GM23338 (cell line): ENCODE measurements around the gene ZNF217. TPM values are rescaled to one million over a fixed set of nuclear protein-coding genes. Genes with fewer than 3 reads are reported as not detected.
"Not testable (repeated sequence)": the region's sequence is repeated elsewhere in the genome, so short reads cannot be mapped to it uniquely, and the experiment has no call there.

ENCODE experiments used
- ATAC-seq: fragments of 200-7000 bp; cut with Tn5 transposase; 3 replicates; pipeline ENCODE4 v1.9.1; 2020
- DNase-seq: peaks from one replicate; pipeline ENCODE4 v3.0.0-alpha.2; 2015; ENCODE audit warnings: low spot score
- H2AFZ ChIP-seq: fragments of 200-600 bp; sonication (generic); 2 replicates; pipeline ENCODE4 v1.8.0; 2016; ENCODE audit warnings: antibody characterized with exemption, mild to moderate bottlenecking, moderate library complexity
- H3F3A ChIP-seq: fragments of 200-600 bp; sonication (generic); replicated peaks from 2 replicates; pipeline ENCODE4 v1.8.0; 2017; ENCODE audit warnings: antibody characterized with exemption, mixed run types, low read depth
- H3K27ac ChIP-seq: fragments of 200-600 bp; sonication (generic); 2 replicates; pipeline ENCODE4 v1.6.1; 2016; ENCODE audit warnings: low read depth
- H3K27me3 ChIP-seq: fragments of 200-600 bp; sonication (generic); 2 replicates; pipeline ENCODE4 v1.8.0; 2016; ENCODE audit warnings: mild to moderate bottlenecking, mixed run types, moderate library complexity; ENCODE audit not compliant: insufficient read depth
- H3K36me3 ChIP-seq: fragments of 200-600 bp; sonication (generic); 2 replicates; pipeline ENCODE4 v1.8.0; 2016; ENCODE audit warnings: mild to moderate bottlenecking; ENCODE audit not compliant: insufficient read depth
- H3K4me1 ChIP-seq: fragments of 200-600 bp; sonication (generic); 2 replicates; pipeline ENCODE4 v1.8.0; 2016; ENCODE audit warnings: mild to moderate bottlenecking, moderate library complexity; ENCODE audit not compliant: insufficient read depth
- H3K4me2 ChIP-seq: fragments of 200-600 bp; sonication (generic); 2 replicates; pipeline ENCODE4 v1.7.1; 2017; ENCODE audit warnings: mixed run types
- H3K4me3 ChIP-seq: fragments of 200-600 bp; sonication (generic); 2 replicates; pipeline ENCODE4 v1.6.1; 2016; ENCODE audit warnings: mixed run types
- H3K79me2 ChIP-seq: fragments of 200-600 bp; sonication (generic); replicated peaks from 2 replicates; pipeline ENCODE4 v1.8.0; 2017; ENCODE audit warnings: mild to moderate bottlenecking; ENCODE audit not compliant: insufficient read depth
- H3K9me2 ChIP-seq: fragments of 200-600 bp; sonication (generic); 2 replicates; pipeline ENCODE4 v1.8.0; 2017; ENCODE audit not compliant: insufficient read depth
- H4K20me1 ChIP-seq: fragments of 200-600 bp; sonication (generic); replicated peaks from 2 replicates; pipeline ENCODE4 v1.8.0; 2017; ENCODE audit warnings: mild to moderate bottlenecking; ENCODE audit not compliant: insufficient read depth
- H3K27ac Mint-ChIP-seq: 2 replicates; pipeline ENCODE4 v1.8.0; 2020; ENCODE audit warnings: inconsistent platforms, mild to moderate bottlenecking, moderate library complexity, mixed read lengths
- H3K27me3 Mint-ChIP-seq: 3 replicates; pipeline ENCODE4 v1.8.0; 2022; ENCODE audit warnings: low read depth, mild to moderate bottlenecking, moderate library complexity, mixed read lengths, inconsistent platforms; ENCODE audit not compliant: insufficient read depth, poor library complexity
- H3K36me3 Mint-ChIP-seq: 3 replicates; pipeline ENCODE4 v1.8.0; 2021; ENCODE audit warnings: low read depth, mild to moderate bottlenecking, inconsistent platforms, moderate library complexity, mixed read lengths
- H3K4me1 Mint-ChIP-seq: 3 replicates; pipeline ENCODE4 v1.8.0; 2020; ENCODE audit warnings: mild to moderate bottlenecking, inconsistent platforms, mixed read lengths
- H3K4me3 Mint-ChIP-seq: 3 replicates; pipeline ENCODE4 v1.8.0; 2021; ENCODE audit warnings: moderate library complexity, mild to moderate bottlenecking, inconsistent platforms, mixed read lengths
- H3K9me3 Mint-ChIP-seq: 3 replicates; pipeline ENCODE4 v1.8.0; 2020; ENCODE audit warnings: moderate library complexity, mild to moderate bottlenecking, inconsistent platforms, mixed read lengths
- EZH2phosphoT487 ChIP-seq: fragments of 200-600 bp; sonication (generic); IDR thresholded peaks from one replicate; pipeline ENCODE4 v1.8.1; 2018; ENCODE audit warnings: antibody characterized with exemption; ENCODE audit not compliant: unreplicated experiment
- JUNB ChIP-seq: IDR thresholded peaks from one replicate; pipeline ENCODE4 v1.6.1; 2016; ENCODE audit warnings: antibody characterized with exemption; ENCODE audit not compliant: unreplicated experiment
- STAT1 ChIP-seq: IDR thresholded peaks from one replicate; pipeline ENCODE4 v1.6.1; 2016; ENCODE audit warnings: antibody characterized with exemption; ENCODE audit not compliant: unreplicated experiment
- ZNF331 ChIP-seq: fragments of 250-450 bp; sonication (Bioruptor Pico); IDR thresholded peaks from 2 replicates; pipeline ENCODE4 v1.5.0; 2020; ENCODE audit warnings: low read depth, mild to moderate bottlenecking, moderate library complexity
- polyA plus RNA-seq: library from polyadenylated mRNA; unstranded; fragments of >200 nt; fragmentation: Nextera tagmentation; extraction: Ambion mirVana; gene quantifications from 2 replicates; pipeline ENCODE4 v1.2.1, GENCODE V29; 2016
- total RNA-seq: library from RNA; depleted of rRNA; stranded (reverse); fragments of >200 nt; shearing (Covaris generic); gene quantifications from 2 replicates; pipeline ENCODE4 v1.2.3, GENCODE V29; 2014
- TF ChIP-seq, protein P1 (sequence below): IDR thresholded peaks from one replicate; pipeline ENCODE4 v1.6.1; 2018; ENCODE audit warnings: antibody characterized with exemption; ENCODE audit not compliant: unreplicated experiment
- TF ChIP-seq, protein P2 (sequence below): fragments of 250-450 bp; sonication (Bioruptor Pico); IDR thresholded peaks from 2 replicates; pipeline ENCODE4 v1.5.0; 2020; ENCODE audit warnings: mild to moderate bottlenecking, moderate library complexity

ZNF217 gene
- total and polyA plus RNA-seq, 2 experiments from 2014 or later = 32.8 to 78.0 TPM

DNA sequence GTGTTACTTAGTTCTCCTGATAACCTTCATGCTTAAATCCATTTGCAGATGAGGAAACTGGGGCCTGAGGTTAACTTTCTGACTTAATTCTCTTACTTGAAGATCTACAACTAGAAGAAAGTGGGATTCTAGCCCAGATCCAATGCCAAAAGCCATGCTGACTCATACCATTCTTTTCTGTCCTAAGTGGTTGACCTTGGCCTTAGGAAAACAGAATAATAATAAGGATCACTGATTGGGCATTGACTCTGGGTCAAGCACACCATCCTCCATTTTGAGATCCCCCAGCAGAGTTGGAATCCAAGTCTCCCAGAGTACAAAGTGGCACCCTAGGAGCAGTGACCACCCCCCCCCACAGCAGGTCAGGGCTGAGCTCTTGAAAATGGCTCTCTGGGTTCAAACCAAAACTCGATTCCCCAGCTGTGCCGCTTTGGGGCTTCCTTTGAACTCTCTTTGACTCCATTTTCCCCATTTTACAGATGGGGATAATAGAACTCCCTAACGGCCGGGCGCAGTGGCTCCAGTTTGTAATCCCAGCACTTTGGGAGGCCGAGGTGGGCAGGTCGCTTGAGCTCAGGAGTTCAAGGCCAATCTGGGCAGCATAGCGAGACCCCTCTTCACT, 12.8 kb upstream of the ZNF217 start (continued):
- TF ChIP-seq, protein P1, sequence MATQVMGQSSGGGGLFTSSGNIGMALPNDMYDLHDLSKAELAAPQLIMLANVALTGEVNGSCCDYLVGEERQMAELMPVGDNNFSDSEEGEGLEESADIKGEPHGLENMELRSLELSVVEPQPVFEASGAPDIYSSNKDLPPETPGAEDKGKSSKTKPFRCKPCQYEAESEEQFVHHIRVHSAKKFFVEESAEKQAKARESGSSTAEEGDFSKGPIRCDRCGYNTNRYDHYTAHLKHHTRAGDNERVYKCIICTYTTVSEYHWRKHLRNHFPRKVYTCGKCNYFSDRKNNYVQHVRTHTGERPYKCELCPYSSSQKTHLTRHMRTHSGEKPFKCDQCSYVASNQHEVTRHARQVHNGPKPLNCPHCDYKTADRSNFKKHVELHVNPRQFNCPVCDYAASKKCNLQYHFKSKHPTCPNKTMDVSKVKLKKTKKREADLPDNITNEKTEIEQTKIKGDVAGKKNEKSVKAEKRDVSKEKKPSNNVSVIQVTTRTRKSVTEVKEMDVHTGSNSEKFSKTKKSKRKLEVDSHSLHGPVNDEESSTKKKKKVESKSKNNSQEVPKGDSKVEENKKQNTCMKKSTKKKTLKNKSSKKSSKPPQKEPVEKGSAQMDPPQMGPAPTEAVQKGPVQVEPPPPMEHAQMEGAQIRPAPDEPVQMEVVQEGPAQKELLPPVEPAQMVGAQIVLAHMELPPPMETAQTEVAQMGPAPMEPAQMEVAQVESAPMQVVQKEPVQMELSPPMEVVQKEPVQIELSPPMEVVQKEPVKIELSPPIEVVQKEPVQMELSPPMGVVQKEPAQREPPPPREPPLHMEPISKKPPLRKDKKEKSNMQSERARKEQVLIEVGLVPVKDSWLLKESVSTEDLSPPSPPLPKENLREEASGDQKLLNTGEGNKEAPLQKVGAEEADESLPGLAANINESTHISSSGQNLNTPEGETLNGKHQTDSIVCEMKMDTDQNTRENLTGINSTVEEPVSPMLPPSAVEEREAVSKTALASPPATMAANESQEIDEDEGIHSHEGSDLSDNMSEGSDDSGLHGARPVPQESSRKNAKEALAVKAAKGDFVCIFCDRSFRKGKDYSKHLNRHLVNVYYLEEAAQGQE = no peak
- TF ChIP-seq ZNF331 (CRISPR knock-in tag) (no peak), STAT1 (no peak), EZH2phosphoT487 (no peak), JUNB (no peak)

DNA sequence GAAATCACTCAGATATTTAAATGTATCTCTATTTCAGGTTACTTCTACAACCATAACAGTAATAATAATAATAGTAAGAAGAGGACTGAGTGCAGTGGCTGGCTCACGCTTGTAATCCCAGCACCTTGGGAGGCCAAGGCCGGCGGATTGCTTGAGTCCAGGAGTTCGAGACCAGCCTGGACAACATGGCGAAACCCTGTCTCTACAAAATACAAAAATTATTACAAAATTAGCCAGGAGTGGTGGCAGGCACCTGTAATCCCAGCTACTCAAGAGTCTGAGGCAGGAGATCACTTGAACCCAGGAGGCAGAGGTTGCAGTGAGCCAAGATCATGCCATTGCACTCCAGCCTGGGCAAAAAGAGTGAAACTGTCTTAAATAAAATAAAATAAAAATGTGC, 11.8 kb upstream of the ZNF217 start:
- H3K4me3 ChIP-seq, H3K4me2 ChIP-seq, H3K27me3 Mint-ChIP-seq, H3K36me3 Mint-ChIP-seq, ATAC-seq, DNase-seq, H3K4me3 Mint-ChIP-seq, H3K9me3 Mint-ChIP-seq, H2AFZ ChIP-seq, H3K79me2 ChIP-seq, H3K9me2 ChIP-seq, H3K27me3 ChIP-seq, H3F3A ChIP-seq, H3K36me3 ChIP-seq, H4K20me1 ChIP-seq, H3K27ac Mint-ChIP-seq: not testable (repeated sequence)
- Histone ChIP-seq H3K27ac (0 out of 2 replicates have a peak overlapping the region, but pooled peaks have one; percentile 26), H3K4me1 (peaks cover 22% of the 10 kb centered on the region)
- H3K4me1 Mint-ChIP-seq = peaks cover 25% of the 10 kb centered on the region

DNA sequence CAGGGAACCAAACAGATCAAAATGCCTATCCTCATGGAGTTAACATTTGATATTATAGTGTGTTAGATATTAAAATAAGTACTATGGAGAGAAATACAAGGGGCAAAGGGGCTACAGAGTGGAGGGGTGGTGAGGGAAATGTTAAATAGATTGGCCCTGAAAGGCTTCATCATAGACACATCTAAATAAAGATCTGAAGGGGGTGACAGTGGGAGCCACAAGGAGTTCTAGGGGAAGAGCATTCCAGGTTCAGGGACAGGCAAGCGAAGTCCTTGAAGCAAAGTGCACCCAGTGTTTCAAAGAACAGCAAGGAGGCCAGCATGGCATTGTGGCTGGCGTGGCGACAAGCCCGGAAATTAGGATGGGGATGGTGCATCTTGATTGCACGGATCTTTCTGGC, 11.2 kb upstream of the ZNF217 start:
- H3K27ac ChIP-seq, H3K27me3 ChIP-seq, H3K9me3 Mint-ChIP-seq, H3K9me2 ChIP-seq, H2AFZ ChIP-seq, H3K27ac Mint-ChIP-seq, H4K20me1 ChIP-seq, DNase-seq, H3K4me3 Mint-ChIP-seq, H3K79me2 ChIP-seq, H3K4me2 ChIP-seq, H3K36me3 Mint-ChIP-seq, H3K4me3 ChIP-seq, H3F3A ChIP-seq, H3K27me3 Mint-ChIP-seq, H3K36me3 ChIP-seq, ATAC-seq: not testable (repeated sequence)
- H3K4me1 ChIP-seq = peaks cover 21% of the 10 kb centered on the region
- peaks cover 22% of the 10 kb centered on the region for H3K4me1 Mint-ChIP-seq

DNA sequence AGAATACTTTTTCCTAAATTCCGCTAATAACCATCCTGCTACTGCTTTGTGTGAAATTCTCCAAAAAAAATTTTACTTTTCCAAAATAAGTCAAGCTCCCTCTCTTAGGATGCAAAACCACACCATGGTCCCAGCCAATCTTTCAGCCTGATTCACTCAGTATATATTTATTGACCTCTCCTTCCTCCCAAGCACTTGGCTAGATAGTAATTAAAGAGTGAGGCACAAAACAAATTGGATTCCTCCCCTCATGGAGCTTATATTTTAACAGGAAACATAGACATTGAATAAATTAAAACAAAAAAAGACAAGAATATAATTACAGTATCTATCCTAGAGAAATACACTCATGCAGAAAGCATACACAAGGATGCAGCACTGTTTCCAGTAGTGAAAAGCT, 9.0 kb upstream of the ZNF217 start:
- Mint-ChIP-seq H3K4me1 (peaks cover 27% of the 10 kb centered on the region), H3K36me3 (no peaks in the 10 kb centered on the region), H3K9me3 (no peaks in the 10 kb centered on the region), H3K4me3 (no peak overlapping the region), H3K27ac (no peak overlapping the region), H3K27me3 (peaks cover 2% of the 10 kb centered on the region)
- Histone ChIP-seq H3K27me3 (no peaks in the 10 kb centered on the region), H3K4me2 (no peak overlapping the region), H3K4me1 (peaks cover 29% of the 10 kb centered on the region), H3K27ac (no peak overlapping the region), H3K4me3 (no peak overlapping the region), H2AFZ (no peak overlapping the region), H3K36me3 (no peaks in the 10 kb centered on the region), H3F3A (no peaks in the 10 kb centered on the region; the same call in 1 of the 2 replicates), H3K79me2 (no peaks in the 10 kb centered on the region), H3K9me2 (0 out of 2 replicates have a peak, but pooled peaks cover 4% of the 10 kb centered on the region), H4K20me1 (no peaks in the 10 kb centered on the region)
- no peak for ATAC-seq
- DNase-seq = no peak
- TF ChIP-seq, protein P2, sequence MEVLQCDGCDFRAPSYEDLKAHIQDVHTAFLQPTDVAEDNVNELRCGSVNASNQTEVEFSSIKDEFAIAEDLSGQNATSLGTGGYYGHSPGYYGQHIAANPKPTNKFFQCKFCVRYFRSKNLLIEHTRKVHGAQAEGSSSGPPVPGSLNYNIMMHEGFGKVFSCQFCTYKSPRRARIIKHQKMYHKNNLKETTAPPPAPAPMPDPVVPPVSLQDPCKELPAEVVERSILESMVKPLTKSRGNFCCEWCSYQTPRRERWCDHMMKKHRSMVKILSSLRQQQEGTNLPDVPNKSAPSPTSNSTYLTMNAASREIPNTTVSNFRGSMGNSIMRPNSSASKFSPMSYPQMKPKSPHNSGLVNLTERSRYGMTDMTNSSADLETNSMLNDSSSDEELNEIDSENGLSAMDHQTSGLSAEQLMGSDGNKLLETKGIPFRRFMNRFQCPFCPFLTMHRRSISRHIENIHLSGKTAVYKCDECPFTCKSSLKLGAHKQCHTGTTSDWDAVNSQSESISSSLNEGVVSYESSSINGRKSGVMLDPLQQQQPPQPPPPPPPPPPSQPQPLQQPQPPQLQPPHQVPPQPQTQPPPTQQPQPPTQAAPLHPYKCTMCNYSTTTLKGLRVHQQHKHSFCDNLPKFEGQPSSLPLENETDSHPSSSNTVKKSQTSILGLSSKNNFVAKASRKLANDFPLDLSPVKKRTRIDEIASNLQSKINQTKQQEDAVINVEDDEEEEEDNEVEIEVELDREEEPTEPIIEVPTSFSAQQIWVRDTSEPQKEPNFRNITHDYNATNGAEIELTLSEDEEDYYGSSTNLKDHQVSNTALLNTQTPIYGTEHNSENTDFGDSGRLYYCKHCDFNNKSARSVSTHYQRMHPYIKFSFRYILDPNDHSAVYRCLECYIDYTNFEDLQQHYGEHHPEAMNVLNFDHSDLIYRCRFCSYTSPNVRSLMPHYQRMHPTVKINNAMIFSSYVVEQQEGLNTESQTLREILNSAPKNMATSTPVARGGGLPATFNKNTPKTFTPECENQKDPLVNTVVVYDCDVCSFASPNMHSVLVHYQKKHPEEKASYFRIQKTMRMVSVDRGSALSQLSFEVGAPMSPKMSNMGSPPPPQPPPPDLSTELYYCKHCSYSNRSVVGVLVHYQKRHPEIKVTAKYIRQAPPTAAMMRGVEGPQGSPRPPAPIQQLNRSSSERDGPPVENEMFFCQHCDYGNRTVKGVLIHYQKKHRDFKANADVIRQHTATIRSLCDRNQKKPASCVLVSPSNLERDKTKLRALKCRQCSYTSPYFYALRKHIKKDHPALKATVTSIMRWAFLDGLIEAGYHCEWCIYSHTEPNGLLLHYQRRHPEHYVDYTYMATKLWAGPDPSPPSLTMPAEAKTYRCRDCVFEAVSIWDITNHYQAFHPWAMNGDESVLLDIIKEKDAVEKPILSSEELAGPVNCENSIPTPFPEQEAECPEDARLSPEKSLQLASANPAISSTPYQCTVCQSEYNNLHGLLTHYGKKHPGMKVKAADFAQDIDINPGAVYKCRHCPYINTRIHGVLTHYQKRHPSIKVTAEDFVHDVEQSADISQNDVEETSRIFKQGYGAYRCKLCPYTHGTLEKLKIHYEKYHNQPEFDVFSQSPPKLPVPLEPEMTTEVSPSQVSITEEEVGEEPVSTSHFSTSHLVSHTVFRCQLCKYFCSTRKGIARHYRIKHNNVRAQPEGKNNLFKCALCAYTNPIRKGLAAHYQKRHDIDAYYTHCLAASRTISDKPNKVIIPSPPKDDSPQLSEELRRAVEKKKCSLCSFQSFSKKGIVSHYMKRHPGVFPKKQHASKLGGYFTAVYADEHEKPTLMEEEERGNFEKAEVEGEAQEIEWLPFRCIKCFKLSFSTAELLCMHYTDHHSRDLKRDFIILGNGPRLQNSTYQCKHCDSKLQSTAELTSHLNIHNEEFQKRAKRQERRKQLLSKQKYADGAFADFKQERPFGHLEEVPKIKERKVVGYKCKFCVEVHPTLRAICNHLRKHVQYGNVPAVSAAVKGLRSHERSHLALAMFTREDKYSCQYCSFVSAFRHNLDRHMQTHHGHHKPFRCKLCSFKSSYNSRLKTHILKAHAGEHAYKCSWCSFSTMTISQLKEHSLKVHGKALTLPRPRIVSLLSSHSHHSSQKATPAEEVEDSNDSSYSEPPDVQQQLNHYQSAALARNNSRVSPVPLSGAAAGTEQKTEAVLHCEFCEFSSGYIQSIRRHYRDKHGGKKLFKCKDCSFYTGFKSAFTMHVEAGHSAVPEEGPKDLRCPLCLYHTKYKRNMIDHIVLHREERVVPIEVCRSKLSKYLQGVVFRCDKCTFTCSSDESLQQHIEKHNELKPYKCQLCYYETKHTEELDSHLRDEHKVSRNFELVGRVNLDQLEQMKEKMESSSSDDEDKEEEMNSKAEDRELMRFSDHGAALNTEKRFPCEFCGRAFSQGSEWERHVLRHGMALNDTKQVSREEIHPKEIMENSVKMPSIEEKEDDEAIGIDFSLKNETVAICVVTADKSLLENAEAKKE (CRISPR knock-in tag) = no peak
